BLaER1 treated with 17β-estradiol and CSF1 and Interleukin-3, amounts not matched to agents 10 nM and 100 nM (cell line): ENCODE measurements around the gene PRR19.
"Not testable (repeated sequence)": the region's sequence is repeated elsewhere in the genome, so short reads cannot be mapped to it uniquely, and the experiment has no call there.

Source experiments
- H3K27ac ChIP-seq, 11 experiments: shearing (Covaris generic); formaldehyde crosslinking; 2 replicates each; pipeline ENCODE4 v1.8.1; 2022
- H3K27me3 ChIP-seq, 11 experiments: shearing (Covaris generic); formaldehyde crosslinking; 2 replicates each; pipeline ENCODE4 v1.8.1; 2022
- H3K36me3 ChIP-seq, 11 experiments: shearing (Covaris generic); formaldehyde crosslinking; 2 replicates each; pipeline ENCODE4 v1.8.1; 2022
- H3K4me1 ChIP-seq, 10 experiments: shearing (Covaris generic); formaldehyde crosslinking; 2 replicates each; pipeline ENCODE4 v1.8.1; 2022
- H3K4me2 ChIP-seq, 11 experiments: shearing (Covaris generic); formaldehyde crosslinking; 2 replicates each; pipeline ENCODE4 v1.8.1; 2022
- H3K4me3 ChIP-seq, 10 experiments: shearing (Covaris generic); formaldehyde crosslinking; 2 replicates each; pipeline ENCODE4 v1.8.1; 2022
- H3K9ac ChIP-seq, 11 experiments: shearing (Covaris generic); formaldehyde crosslinking; 2 replicates each; pipeline ENCODE4 v1.8.1; 2022
- H3K9me3 ChIP-seq, 11 experiments: shearing (Covaris generic); formaldehyde crosslinking; replicated peaks in 1 of 11; 2 replicates each; pipeline ENCODE4 v1.8.1; 2022
- H4K20me1 ChIP-seq, 11 experiments: shearing (Covaris generic); formaldehyde crosslinking; 2 replicates each; pipeline ENCODE4 v1.8.1; 2022
- Cebpa-rat ChIP-seq, 11 experiments: shearing (Covaris generic); IDR thresholded peaks; 2 replicates each; pipeline ENCODE4 v1.8.1; 2022

Gene PRR19

DNA sequence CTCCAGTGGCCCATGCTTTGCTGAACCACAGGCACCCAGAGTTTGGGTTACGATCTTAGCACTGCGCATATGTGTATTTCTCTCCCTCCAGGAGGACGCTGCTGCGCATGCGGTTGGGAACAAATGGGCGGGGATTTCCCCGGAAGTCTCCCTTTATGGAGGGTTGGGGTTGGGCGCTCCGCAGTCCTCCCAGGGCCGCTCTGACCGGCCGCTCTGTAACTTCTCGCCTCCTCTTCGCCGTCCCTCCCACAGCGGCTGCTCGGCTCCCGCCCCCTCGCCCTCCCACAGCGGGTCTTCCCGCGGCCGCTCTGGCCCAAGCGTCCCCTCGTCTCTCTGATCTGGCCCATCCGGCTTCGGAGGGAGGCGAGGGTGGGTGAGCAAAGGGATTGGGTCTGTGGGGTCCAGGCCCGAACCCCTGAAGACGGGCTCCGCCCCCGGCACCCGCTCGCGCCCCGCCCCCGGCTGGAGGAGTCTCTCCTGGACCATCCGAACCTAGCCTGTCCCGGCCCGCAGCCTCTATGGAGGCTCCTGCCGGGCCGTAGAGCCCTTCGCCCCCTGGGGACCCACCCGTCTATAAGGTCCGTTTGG, 23.5 kb downstream of the PRR19 start, which contains the start of gene MEGF8:
MEGF8 (plus strand) TSS at position 328 of the 588 bp plus-strand sequence. CDS start 609 bp downstream, outside the sequence.
- Histone ChIP-seq H3K4me1 (peaks cover 21 to 40% (median 30%) of the 10 kb centered on the region in 10 experiments), H3K36me3 (no peaks in the 10 kb centered on the region), H3K27me3 (peaks cover 36 to 48% (median 44%) of the 10 kb centered on the region in 11 experiments), H4K20me1 (peaks cover 0 to 42% (median 24%) of the 10 kb centered on the region in 11 experiments; a peak in 17 of 22 replicates), H3K9me3 (no peaks in the 10 kb centered on the region), H3K9ac (peak within 1 kb of the TSS; percentile 84 to 94 (median 88)), H3K4me2 (peak within 1 kb of the TSS; percentile 91 to 99 (median 97)), H3K27ac (peak within 1 kb of the TSS; percentile 69 to 89 (median 82)), H3K4me3 (peak within 1 kb of the TSS; percentile 77 to 97 (median 88))
- no peak for TF ChIP-seq Cebpa-rat (IDR thresholded peaks at IDR 0.05)

GRCh38 chr19:42325896-42326771, 24.2 kb downstream of the PRR19 start:
- Histone ChIP-seq H3K9me3 (no peaks in the 10 kb centered on the region), H3K4me3 (peak overlapping the region; percentile 77 to 97 (median 88)), H3K4me2 (peak overlapping the region; percentile 91 to 99 (median 97)), H3K27ac (peak overlapping the region; percentile 69 to 89 (median 82)), H3K27me3 (peaks cover 36 to 41% (median 40%) of the 10 kb centered on the region in 11 experiments), H4K20me1 (peaks cover 0 to 49% (median 30%) of the 10 kb centered on the region in 11 experiments; a peak in 17 of 22 replicates), H3K36me3 (no peaks in the 10 kb centered on the region), H3K4me1 (peaks cover 21 to 40% (median 30%) of the 10 kb centered on the region in 10 experiments), H3K9ac (peak overlapping the region; percentile 84 to 94 (median 88))
- TF ChIP-seq Cebpa-rat (IDR thresholded peaks at IDR 0.05): no peak

DNA sequence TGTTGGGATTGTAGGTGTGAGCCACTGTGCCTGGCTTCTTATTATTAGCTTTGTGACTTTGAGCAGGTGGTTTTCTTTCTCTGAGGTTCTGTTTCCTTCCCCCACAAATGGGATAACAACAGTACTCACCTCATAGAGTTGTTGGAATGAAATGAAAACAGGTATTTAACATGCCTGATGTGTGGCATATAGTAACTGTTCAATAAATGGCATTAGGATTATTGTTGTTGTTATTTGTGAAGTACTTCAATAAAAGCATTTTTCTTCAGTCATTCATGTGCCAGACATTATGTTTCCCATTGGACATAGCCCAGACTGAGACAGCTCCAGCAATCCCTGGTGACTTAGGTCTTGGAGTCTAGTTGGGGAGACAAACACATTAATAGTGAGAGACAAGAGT, 25.0 kb downstream of the PRR19 start:
- TF ChIP-seq Cebpa-rat (IDR thresholded peaks at IDR 0.05): no peak
- peak overlapping the region; percentile 91 to 99 (median 97) for H3K4me2 ChIP-seq
- H3K9ac ChIP-seq: peak overlapping the region in 9 of 11 experiments; percentile 18 to 94 (median 87); a peak in 10 of 22 replicates
- H3K4me3 ChIP-seq: peak overlapping the region in 9 of 10 experiments; percentile 77 to 96 (median 86); a peak in 9 of 20 replicates
- no peaks in the 10 kb centered on the region for H3K9me3 ChIP-seq
- H3K27ac ChIP-seq: no peak overlapping the region
- peaks cover 31 to 32% (median 32%) of the 10 kb centered on the region in 11 experiments for H3K27me3 ChIP-seq
- peaks cover 0 to 58% (median 32%) of the 10 kb centered on the region in 11 experiments; a peak in 17 of 22 replicates for H4K20me1 ChIP-seq
- peaks cover 0 to 3% (median 0%) of the 10 kb centered on the region in 11 experiments; a peak in 1 of 22 replicates for H3K36me3 ChIP-seq
- H3K4me1 ChIP-seq: peaks cover 21 to 40% (median 30%) of the 10 kb centered on the region in 10 experiments

GRCh38 chr19:42327381-42327780, 25.4 kb downstream of the PRR19 start:
- H3K4me1 ChIP-seq: peaks cover 21 to 40% (median 30%) of the 10 kb centered on the region in 10 experiments
- H3K9ac ChIP-seq: peak overlapping the region in 6 of 11 experiments; percentile 1 to 92 (median 24); a peak in 7 of 22 replicates
- H3K4me3 ChIP-seq: no peak overlapping the region
- peaks cover 0 to 4% (median 0%) of the 10 kb centered on the region in 11 experiments; a peak in 1 of 22 replicates for H3K36me3 ChIP-seq
- peaks cover 0 to 62% (median 35%) of the 10 kb centered on the region in 11 experiments; a peak in 17 of 22 replicates for H4K20me1 ChIP-seq
- no peak overlapping the region for H3K27ac ChIP-seq
- TF ChIP-seq Cebpa-rat (IDR thresholded peaks at IDR 0.05): no peak
- H3K4me2 ChIP-seq: peak overlapping the region; percentile 91 to 99 (median 97)
- no peaks in the 10 kb centered on the region for H3K9me3 ChIP-seq
- peaks cover 27 to 28% (median 27%) of the 10 kb centered on the region in 11 experiments for H3K27me3 ChIP-seq

DNA sequence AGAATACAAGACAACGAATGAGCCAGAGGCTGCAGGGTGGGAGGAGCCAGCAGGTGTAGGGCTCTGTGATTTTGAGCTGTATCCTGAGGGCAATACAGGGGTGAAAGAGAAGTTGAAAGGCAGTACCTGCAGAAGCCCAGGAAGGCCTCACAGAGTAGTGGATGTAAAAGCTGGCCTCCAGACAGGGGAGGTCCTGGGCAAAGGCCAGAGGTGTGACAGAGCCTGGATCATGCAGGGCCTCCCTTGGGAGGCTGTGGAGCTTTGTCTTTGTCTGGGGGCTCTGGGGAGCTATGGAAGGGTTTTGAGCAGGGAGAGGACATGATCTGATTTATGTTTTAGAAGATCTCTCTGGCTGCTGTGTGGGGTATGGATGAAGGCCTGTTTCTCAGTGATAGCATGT, 26.2 kb downstream of the PRR19 start:
- peak overlapping the region in 10 of 11 experiments; percentile 1 to 99 (median 96); a peak in 14 of 22 replicates for H3K4me2 ChIP-seq
- H3K36me3 ChIP-seq: peaks cover 0 to 10% (median 0%) of the 10 kb centered on the region in 11 experiments; a peak in 3 of 22 replicates
- H4K20me1 ChIP-seq: peaks cover 4 to 69% (median 40%) of the 10 kb centered on the region in 11 experiments; a peak in 18 of 22 replicates
- H3K9me3 ChIP-seq: no peaks in the 10 kb centered on the region
- no peak for TF ChIP-seq Cebpa-rat (IDR thresholded peaks at IDR 0.05)
- no peak overlapping the region for H3K27ac ChIP-seq
- H3K4me1 ChIP-seq: peaks cover 21 to 40% (median 30%) of the 10 kb centered on the region in 10 experiments
- peak overlapping the region in 9 of 11 experiments; percentile 1 to 87 (median 21); a peak in 9 of 22 replicates for H3K9ac ChIP-seq
- no peak overlapping the region for H3K4me3 ChIP-seq
- peaks cover 20 to 21% (median 20%) of the 10 kb centered on the region in 11 experiments for H3K27me3 ChIP-seq

- Histone ChIP-seq H3K9ac (peak overlapping the region in 1 of 11 experiments; percentile 87; a peak in 1 of 22 replicates), H3K27me3 (peaks cover 12 to 13% (median 13%) of the 10 kb centered on the region in 11 experiments), H3K9me3 (no peaks in the 10 kb centered on the region), H3K4me1 (peaks cover 21 to 45% (median 32%) of the 10 kb centered on the region in 10 experiments), H3K36me3 (peaks cover 0 to 17% (median 0%) of the 10 kb centered on the region in 11 experiments; a peak in 6 of 22 replicates), H3K4me2 (0 out of 22 replicates have a peak overlapping the region, but pooled peaks of 2 of the 11 experiments have one; percentile 95 to 99), H3K27ac (no peak overlapping the region), H3K4me3 (no peak overlapping the region), H4K20me1 (peaks cover 4 to 77% (median 47%) of the 10 kb centered on the region in 11 experiments; a peak in 18 of 22 replicates)
- no peak for TF ChIP-seq Cebpa-rat (IDR thresholded peaks at IDR 0.05)
Measured at GRCh38 chr19:42328854-42329253, 26.9 kb downstream of the PRR19 start.

DNA sequence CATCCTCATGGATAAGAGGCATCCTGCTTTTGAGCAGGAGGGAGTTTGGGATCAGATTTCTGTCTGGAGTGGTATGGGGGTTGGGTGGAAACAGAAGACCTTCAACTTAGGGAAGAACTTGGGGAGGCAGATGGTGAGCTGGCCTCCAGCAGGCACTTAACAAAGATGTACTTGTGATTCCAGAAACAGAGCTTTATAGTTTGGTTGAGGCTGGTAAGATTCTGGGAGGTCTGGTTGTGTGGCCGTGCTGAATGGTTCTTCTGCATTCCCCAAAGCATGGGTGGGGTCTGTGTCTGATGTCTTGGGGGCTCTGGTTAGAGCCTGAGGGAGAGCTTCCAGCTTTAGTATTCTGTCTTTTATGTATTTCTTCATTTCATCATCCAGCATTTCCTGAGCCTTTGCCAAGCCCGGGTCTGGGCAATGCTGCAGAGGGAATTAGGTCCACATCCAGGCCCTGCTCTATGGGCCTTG, 28.3 kb downstream of the PRR19 start:
- Histone ChIP-seq H4K20me1 (peaks cover 4 to 82% (median 55%) of the 10 kb centered on the region in 11 experiments; a peak in 18 of 22 replicates), H3K4me3 (no peak overlapping the region), H3K36me3 (peaks cover 0 to 25% (median 5%) of the 10 kb centered on the region in 11 experiments; a peak in 8 of 22 replicates), H3K4me2 (no peak overlapping the region), H3K9me3 (no peaks in the 10 kb centered on the region), H3K9ac (no peak overlapping the region), H3K4me1 (peaks cover 21 to 39% (median 30%) of the 10 kb centered on the region in 10 experiments), H3K27ac (no peak overlapping the region), H3K27me3 (no peaks in the 10 kb centered on the region)
- no peak for TF ChIP-seq Cebpa-rat (IDR thresholded peaks at IDR 0.05)

GRCh38 chr19:42331333-42331732, 29.4 kb downstream of the PRR19 start:
- not testable (repeated sequence) for H3K27me3 ChIP-seq, H3K27ac ChIP-seq, H3K4me3 ChIP-seq, H3K9me3 ChIP-seq, H3K9ac ChIP-seq, H3K4me2 ChIP-seq
- Histone ChIP-seq H3K4me1 (peaks cover 19 to 35% (median 27%) of the 10 kb centered on the region in 10 experiments), H3K36me3 (peaks cover 7 to 33% (median 10%) of the 10 kb centered on the region in 11 experiments; a peak in 21 of 22 replicates), H4K20me1 (peaks cover 4 to 85% (median 58%) of the 10 kb centered on the region in 11 experiments; a peak in 18 of 22 replicates)
